Measurements from ENCODE around the gene CD247. TPM values are rescaled to one million over a fixed set of nuclear protein-coding genes. Genes with fewer than 3 reads are reported as not detected.

CD247 gene
- total and polyA plus RNA-seq, 2 of the 13 experiments (the other 11 are each of a cell fraction or from before 2014, with no cell fraction given): 0.20 TPM; not detected in 1

DNA sequence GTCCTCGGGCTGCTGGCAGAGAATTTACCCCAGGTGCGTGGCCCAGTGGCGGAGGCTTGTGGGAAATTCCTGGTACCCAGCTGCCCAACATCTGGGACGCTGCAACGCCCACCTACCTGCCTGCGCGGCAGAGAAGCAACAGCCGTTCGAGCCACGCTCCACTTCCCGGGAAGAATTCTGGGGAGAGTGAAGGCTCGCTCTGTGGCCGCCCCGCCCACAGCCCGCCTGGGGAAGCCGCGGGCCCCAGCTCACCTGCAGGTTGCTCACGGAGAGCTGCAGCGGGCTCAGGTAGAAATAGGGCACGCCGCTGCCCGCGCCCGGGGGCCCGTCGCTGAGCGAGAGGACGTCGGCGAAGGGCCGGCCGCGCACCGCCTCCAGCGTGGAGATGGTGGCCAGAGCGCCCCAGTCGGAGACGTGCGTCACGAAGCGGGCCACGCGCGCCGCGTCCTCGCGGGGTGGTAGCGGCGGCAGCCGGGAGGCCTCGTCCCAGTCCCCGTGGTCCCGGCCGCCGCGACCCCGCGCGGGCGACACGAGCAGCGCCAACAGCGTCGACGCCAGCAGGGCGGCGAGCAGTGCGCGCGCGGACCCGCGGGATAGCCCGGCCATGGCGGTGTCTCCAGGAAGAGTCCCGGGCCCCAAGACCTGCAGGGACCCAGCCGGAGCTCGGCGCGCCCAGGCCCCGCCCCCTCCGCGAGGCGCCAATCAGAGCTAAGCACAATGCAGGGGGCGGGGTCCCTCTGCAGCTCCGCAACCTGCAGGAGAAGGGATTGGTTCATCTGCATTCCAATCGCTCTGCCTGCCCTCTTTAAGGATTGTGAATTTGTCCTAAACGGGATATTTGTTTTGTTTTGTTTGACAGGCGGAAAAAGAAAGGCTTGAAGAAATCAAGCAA lies 35.1 kb upstream of the CD247 start, which contains the start of gene CREG1 (continued):
- no peak; the same call in 1 of the 2 replicates for TF ChIP-seq GFI1 (CRISPR knock-in tag; IDR thresholded peaks at IDR 0.05; ENCODE audit: borderline replicate concordance)
- no peak for TF ChIP-seq ZKSCAN5 (CRISPR knock-in tag; IDR thresholded peaks at IDR 0.05)
- no peak for TF ChIP-seq GPN1 (CRISPR knock-in tag; IDR thresholded peaks at IDR 0.05; ENCODE audit: borderline replicate concordance)
- TF ChIP-seq PTBP1 (IDR thresholded peaks at IDR 0.05; ENCODE audit: low read depth, low read length, poor library complexity, severe bottlenecking): no peak
- peak; percentile 80 for TF ChIP-seq MEIS2 (CRISPR knock-in tag; IDR thresholded peaks at IDR 0.05)
- 0 out of 2 replicates have a peak, but pooled peaks have one; percentile 59 for TF ChIP-seq ZSCAN12 (CRISPR knock-in tag; IDR thresholded peaks at IDR 0.05)
- TF ChIP-seq, protein P1, sequence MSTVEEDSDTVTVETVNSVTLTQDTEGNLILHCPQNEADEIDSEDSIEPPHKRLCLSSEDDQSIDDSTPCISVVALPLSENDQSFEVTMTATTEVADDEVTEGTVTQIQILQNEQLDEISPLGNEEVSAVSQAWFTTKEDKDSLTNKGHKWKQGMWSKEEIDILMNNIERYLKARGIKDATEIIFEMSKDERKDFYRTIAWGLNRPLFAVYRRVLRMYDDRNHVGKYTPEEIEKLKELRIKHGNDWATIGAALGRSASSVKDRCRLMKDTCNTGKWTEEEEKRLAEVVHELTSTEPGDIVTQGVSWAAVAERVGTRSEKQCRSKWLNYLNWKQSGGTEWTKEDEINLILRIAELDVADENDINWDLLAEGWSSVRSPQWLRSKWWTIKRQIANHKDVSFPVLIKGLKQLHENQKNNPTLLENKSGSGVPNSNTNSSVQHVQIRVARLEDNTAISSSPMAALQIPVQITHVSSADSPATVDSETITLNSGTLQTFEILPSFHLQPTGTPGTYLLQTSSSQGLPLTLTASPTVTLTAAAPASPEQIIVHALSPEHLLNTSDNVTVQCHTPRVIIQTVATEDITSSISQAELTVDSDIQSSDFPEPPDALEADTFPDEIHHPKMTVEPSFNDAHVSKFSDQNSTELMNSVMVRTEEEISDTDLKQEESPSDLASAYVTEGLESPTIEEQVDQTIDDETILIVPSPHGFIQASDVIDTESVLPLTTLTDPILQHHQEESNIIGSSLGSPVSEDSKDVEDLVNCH (CRISPR knock-in tag; IDR thresholded peaks at IDR 0.05): no peak
- TF ChIP-seq SOX13 (IDR thresholded peaks at IDR 0.05): no peak
- no peak for TF ChIP-seq SOX13 (CRISPR knock-in tag; conservative IDR thresholded peaks at IDR 0.05 in 1 of 2, IDR thresholded peaks at IDR 0.05 in 1 of 2)
- peak; percentile 44; the same call in 1 of the 2 replicates for TF ChIP-seq SRF (IDR thresholded peaks at IDR 0.05; ENCODE audit: low read depth, low read length)
- TF ChIP-seq TGIF2 (CRISPR knock-in tag; IDR thresholded peaks at IDR 0.05): no peak
- TF ChIP-seq, protein P2, sequence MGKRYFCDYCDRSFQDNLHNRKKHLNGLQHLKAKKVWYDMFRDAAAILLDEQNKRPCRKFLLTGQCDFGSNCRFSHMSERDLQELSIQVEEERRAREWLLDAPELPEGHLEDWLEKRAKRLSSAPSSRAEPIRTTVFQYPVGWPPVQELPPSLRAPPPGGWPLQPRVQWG (CRISPR knock-in tag; IDR thresholded peaks at IDR 0.05; ENCODE audit: borderline replicate concordance, low read depth): no peak
- peak; percentile 89 for TF ChIP-seq IKZF4 (CRISPR knock-in tag; IDR thresholded peaks at IDR 0.05; ENCODE audit: borderline replicate concordance, low read depth, not compliant biosample characterization)
- TF ChIP-seq, protein P3, sequence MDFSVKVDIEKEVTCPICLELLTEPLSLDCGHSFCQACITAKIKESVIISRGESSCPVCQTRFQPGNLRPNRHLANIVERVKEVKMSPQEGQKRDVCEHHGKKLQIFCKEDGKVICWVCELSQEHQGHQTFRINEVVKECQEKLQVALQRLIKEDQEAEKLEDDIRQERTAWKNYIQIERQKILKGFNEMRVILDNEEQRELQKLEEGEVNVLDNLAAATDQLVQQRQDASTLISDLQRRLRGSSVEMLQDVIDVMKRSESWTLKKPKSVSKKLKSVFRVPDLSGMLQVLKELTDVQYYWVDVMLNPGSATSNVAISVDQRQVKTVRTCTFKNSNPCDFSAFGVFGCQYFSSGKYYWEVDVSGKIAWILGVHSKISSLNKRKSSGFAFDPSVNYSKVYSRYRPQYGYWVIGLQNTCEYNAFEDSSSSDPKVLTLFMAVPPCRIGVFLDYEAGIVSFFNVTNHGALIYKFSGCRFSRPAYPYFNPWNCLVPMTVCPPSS (IDR thresholded peaks at IDR 0.05): no peak
- TF ChIP-seq, protein P4, sequence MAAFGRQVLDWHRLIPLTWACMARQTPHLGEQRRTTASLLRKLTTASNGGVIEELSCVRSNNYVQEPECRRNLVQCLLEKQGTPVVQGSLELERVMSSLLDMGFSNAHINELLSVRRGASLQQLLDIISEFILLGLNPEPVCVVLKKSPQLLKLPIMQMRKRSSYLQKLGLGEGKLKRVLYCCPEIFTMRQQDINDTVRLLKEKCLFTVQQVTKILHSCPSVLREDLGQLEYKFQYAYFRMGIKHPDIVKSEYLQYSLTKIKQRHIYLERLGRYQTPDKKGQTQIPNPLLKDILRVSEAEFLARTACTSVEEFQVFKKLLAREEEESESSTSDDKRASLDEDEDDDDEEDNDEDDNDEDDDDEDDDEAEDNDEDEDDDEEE (CRISPR knock-in tag; IDR thresholded peaks at IDR 0.05): no peak
- peak; percentile 74 for TF ChIP-seq TEAD3 (CRISPR knock-in tag; optimal IDR thresholded peaks at IDR 0.05; ENCODE audit: borderline replicate concordance)
- TF ChIP-seq, protein P5, sequence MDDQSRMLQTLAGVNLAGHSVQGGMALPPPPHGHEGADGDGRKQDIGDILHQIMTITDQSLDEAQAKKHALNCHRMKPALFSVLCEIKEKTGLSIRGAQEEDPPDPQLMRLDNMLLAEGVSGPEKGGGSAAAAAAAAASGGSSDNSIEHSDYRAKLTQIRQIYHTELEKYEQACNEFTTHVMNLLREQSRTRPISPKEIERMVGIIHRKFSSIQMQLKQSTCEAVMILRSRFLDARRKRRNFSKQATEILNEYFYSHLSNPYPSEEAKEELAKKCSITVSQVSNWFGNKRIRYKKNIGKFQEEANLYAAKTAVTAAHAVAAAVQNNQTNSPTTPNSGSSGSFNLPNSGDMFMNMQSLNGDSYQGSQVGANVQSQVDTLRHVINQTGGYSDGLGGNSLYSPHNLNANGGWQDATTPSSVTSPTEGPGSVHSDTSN (CRISPR knock-in tag; IDR thresholded peaks at IDR 0.05; ENCODE audit: borderline replicate concordance): no peak
- TF ChIP-seq RBM39 (IDR thresholded peaks at IDR 0.05; ENCODE audit: low read depth, low read length, poor library complexity, severe bottlenecking): peak; percentile 12
- TF ChIP-seq AGO2 (optimal IDR thresholded peaks at IDR 0.05; ENCODE audit: low read depth, low read length): no peak
- no peak for TF ChIP-seq ZNF136 (CRISPR knock-in tag; IDR thresholded peaks at IDR 0.05; ENCODE audit: low read depth)
